ENCODE data around the gene EPS8. TPM values are rescaled to one million over a fixed set of nuclear protein-coding genes. Genes with fewer than 3 reads are reported as not detected.

Gene EPS8
- total RNA-seq, 1 donor from 2014 or later: 21.2 TPM

GRCh38 chr12:15728118-15728598 is 61.0 kb downstream of the EPS8 start:
- no peak for DNase-seq (ENCODE audit: low spot score)
- intact Hi-C loops (cut with DNase I): no loop called here

GRCh38 chr12:15726878-15727150 is 62.4 kb downstream of the EPS8 start:
- no peak for DNase-seq (ENCODE audit: low spot score)
- intact Hi-C loops (cut with DNase I): no loop called here

- intact Hi-C loops (cut with DNase I): no loop called here
- DNase-seq (ENCODE audit: low spot score): no peak
Measured at GRCh38 chr12:15726027-15726877, 62.9 kb downstream of the EPS8 start.

GRCh38 chr12:15722951-15723350 is 66.2 kb downstream of the EPS8 start:
- intact Hi-C loops (cut with DNase I): no loop called here
- DNase-seq (ENCODE audit: low spot score): no peak

- no peak for DNase-seq (ENCODE audit: low spot score)
- intact Hi-C loops (cut with DNase I): no loop called here
Measured at GRCh38 chr12:15721316-15722115, 67.7 kb downstream of the EPS8 start.

GRCh38 chr12:15720295-15720694 is 68.9 kb downstream of the EPS8 start:
- no peak for DNase-seq (ENCODE audit: low spot score)
- intact Hi-C loops (cut with DNase I): no loop called here

- intact Hi-C loops (cut with DNase I): no loop called here
- DNase-seq (ENCODE audit: low spot score): no peak
Measured at GRCh38 chr12:15719230-15719629, 70.0 kb downstream of the EPS8 start.

GRCh38 chr12:15717940-15718567 is 71.1 kb downstream of the EPS8 start:
- DNase-seq (ENCODE audit: low spot score): no peak
- intact Hi-C loops (cut with DNase I): no loop called here

- DNase-seq (ENCODE audit: low spot score): no peak
- intact Hi-C loops (cut with DNase I): no loop called here
Measured at GRCh38 chr12:15716581-15716980, 72.6 kb downstream of the EPS8 start.

- intact Hi-C loops (cut with DNase I): no loop called here
- no peak for DNase-seq (ENCODE audit: low spot score)
Measured at GRCh38 chr12:15714256-15714655, 74.9 kb downstream of the EPS8 start.

- intact Hi-C loops (cut with DNase I): no loop called here
- no peak for DNase-seq (ENCODE audit: low spot score)
Measured at GRCh38 chr12:15712823-15713660, 76.1 kb downstream of the EPS8 start.

- no peak for DNase-seq (ENCODE audit: low spot score)
- intact Hi-C loops (cut with DNase I): no loop called here
Measured at GRCh38 chr12:15712160-15712559, 77.0 kb downstream of the EPS8 start.

- intact Hi-C loops (cut with DNase I): no loop called here
- DNase-seq (ENCODE audit: low spot score): no peak
Measured at GRCh38 chr12:15710860-15711510, 78.2 kb downstream of the EPS8 start.

GRCh38 chr12:15709551-15709950 is 79.6 kb downstream of the EPS8 start:
- intact Hi-C loops (cut with DNase I): loop anchor here (5.0 to 10.0 kb wide), 2 partner anchors 58 to 75 kb away; no protein-coding TSS in a partner anchor
- no peak for DNase-seq (ENCODE audit: low spot score)

GRCh38 chr12:15708396-15709076 is 80.7 kb downstream of the EPS8 start:
- no peak for DNase-seq (ENCODE audit: low spot score)
- intact Hi-C loops (cut with DNase I): loop anchor here (5.0 to 10.0 kb wide), 2 partner anchors 59 to 74 kb away; no protein-coding TSS in a partner anchor

- no peak for DNase-seq (ENCODE audit: low spot score)
- intact Hi-C loops (cut with DNase I): loop anchor here (5.0 to 10.0 kb wide), 2 partner anchors 60 to 73 kb away; no protein-coding TSS in a partner anchor
Measured at GRCh38 chr12:15707516-15708199, 81.5 kb downstream of the EPS8 start.

- DNase-seq (ENCODE audit: low spot score): no peak
- intact Hi-C loops (cut with DNase I): loop anchor here (5.0 to 10.0 kb wide), 2 partner anchors 61 to 71 kb away; no protein-coding TSS in a partner anchor
Measured at GRCh38 chr12:15706010-15706676, 83.0 kb downstream of the EPS8 start.

All from cardiac septum (tissue), 1 donor.